GM12891 (cell line): Measurements from ENCODE around the gene LRRC17.

ENCODE experiments used
- DNase-seq: peaks from one replicate; pipeline ENCODE4 v3.0.0; 2011; ENCODE audit warnings: low spot score; ENCODE audit not compliant: insufficient read length
- FAIRE-seq: peaks from 2 replicates; lab custom pipeline; 2011; peaks lifted over from hg19 to GRCh38; lab: Jason Lieb, UNC
- PAX5 ChIP-seq: IDR thresholded peaks from 2 replicates; pipeline ENCODE4 v1.6.1; 2011; ENCODE audit warnings: low read length, moderate library complexity, mild to moderate bottlenecking; ENCODE audit not compliant: insufficient read depth, severe bottlenecking
- POLR2A ChIP-seq: IDR thresholded peaks from 2 replicates; pipeline ENCODE4 v1.6.1; 2011; ENCODE audit warnings: low read depth, low read length, control low read depth
- POLR2AphosphoS5 ChIP-seq: IDR thresholded peaks from 2 replicates; pipeline ENCODE4 v1.6.1; 2011; ENCODE audit warnings: low read depth, low read length, control low read depth
- POU2F2 ChIP-seq: IDR thresholded peaks from 2 replicates; pipeline ENCODE4 v1.6.1; 2011; ENCODE audit warnings: low read depth, mild to moderate bottlenecking, control low read depth, low read length, moderate library complexity
- SPI1 ChIP-seq: IDR thresholded peaks from 2 replicates; pipeline ENCODE4 v1.6.1; 2011; ENCODE audit warnings: low read depth, low read length, control low read depth
- TAF1 ChIP-seq: IDR thresholded peaks from 2 replicates; pipeline ENCODE4 v1.6.1; 2011; ENCODE audit warnings: low read depth, low read length, control low read depth

LRRC17 gene

GRCh38 chr7:102992938-102993717 lies 80.3 kb downstream of the LRRC17 start:
- TF ChIP-seq SPI1 (no peak), POU2F2 (no peak), PAX5 (no peak), POLR2AphosphoS5 (no peak), POLR2A (no peak), TAF1 (no peak)
- FAIRE-seq, result no peak
- no peak for DNase-seq

- DNase-seq (no peak), FAIRE-seq (no peak)
- TF ChIP-seq POLR2A (no peak), POLR2AphosphoS5 (no peak), TAF1 (no peak), SPI1 (no peak), PAX5 (no peak), POU2F2 (no peak)
Observed at GRCh38 chr7:102993718-102994029, 80.9 kb downstream of the LRRC17 start.

DNA sequence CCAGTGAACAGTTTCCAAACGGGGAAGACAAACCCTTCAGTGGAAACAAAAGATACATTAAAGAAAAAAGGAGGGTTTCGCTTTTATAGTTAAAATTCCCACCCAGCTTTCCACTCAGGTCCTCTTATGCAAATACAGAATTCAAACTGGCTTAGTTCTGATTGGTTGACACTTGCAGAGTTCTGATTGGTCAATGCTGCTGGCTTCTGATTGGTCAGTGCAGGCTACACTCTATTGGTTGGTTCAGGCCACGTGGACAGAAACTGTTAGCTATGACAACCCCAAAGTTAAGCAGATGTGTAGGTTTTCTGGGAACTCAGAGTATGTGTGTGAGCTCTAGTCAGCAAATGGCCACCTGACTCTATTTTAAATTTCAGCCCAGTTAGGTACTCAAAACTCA lies 81.8 kb downstream of the LRRC17 start:
- DNase-seq (no peak), FAIRE-seq (no peak)
- no peak for TF ChIP-seq TAF1
- no peak for TF ChIP-seq PAX5
- no peak for TF ChIP-seq POLR2AphosphoS5
- TF ChIP-seq SPI1, result no peak
